Trophoblast cell (in vitro differentiated cells and primary cell): ENCODE data around the gene FGF3.

ENCODE experiments used
- DNase-seq, 2 donors: peaks; one replicate each; pipeline ENCODE4 v3.0.0-alpha.2; 2016
- H2AFZ ChIP-seq: 2 replicates; pipeline ENCODE4 v1.6.1; 2013; ENCODE audit warnings: low read length, moderate library complexity, mild to moderate bottlenecking; ENCODE audit not compliant: insufficient read depth, poor library complexity
- H2AK5ac ChIP-seq: 2 replicates; pipeline ENCODE4 v1.6.1; 2013; ENCODE audit warnings: mild to moderate bottlenecking, low read length
- H2BK120ac ChIP-seq: 2 replicates; pipeline ENCODE4 v1.6.1; 2013; ENCODE audit warnings: low read length, mild to moderate bottlenecking, moderate library complexity; ENCODE audit not compliant: insufficient read depth, poor library complexity
- H2BK12ac ChIP-seq: 2 replicates; pipeline ENCODE4 v1.6.1; 2013; ENCODE audit warnings: mild to moderate bottlenecking, low read length, moderate library complexity
- H2BK5ac ChIP-seq: 2 replicates; pipeline ENCODE4 v1.6.1; 2013; ENCODE audit warnings: low read length, low read depth, moderate library complexity, mild to moderate bottlenecking; ENCODE audit not compliant: poor library complexity
- H3K14ac ChIP-seq: 2 replicates; pipeline ENCODE4 v1.6.1; 2013; ENCODE audit warnings: mild to moderate bottlenecking, low read length
- H3K18ac ChIP-seq: 2 replicates; pipeline ENCODE4 v1.6.1; 2013; ENCODE audit warnings: mild to moderate bottlenecking, low read length
- H3K23ac ChIP-seq: 2 replicates; pipeline ENCODE4 v1.6.1; 2013; ENCODE audit warnings: low read length
- H3K27ac ChIP-seq: 2 replicates; pipeline ENCODE4 v1.5.1; 2013; ENCODE audit warnings: low read depth, mild to moderate bottlenecking, inconsistent platforms, low read length, moderate library complexity
- H3K27me3 ChIP-seq: 2 replicates; pipeline ENCODE4 v1.6.1; 2013; ENCODE audit warnings: inconsistent platforms, mild to moderate bottlenecking, low read length, moderate library complexity; ENCODE audit not compliant: insufficient read depth
- H3K36me3 ChIP-seq, 2 experiments: 1 replicate in 1 of 2; 2 replicates in 1 of 2; pipeline ENCODE4 v1.6.1; 2013; ENCODE audit warnings: low read length in 2 of 2, mild to moderate bottlenecking in 2 of 2, moderate library complexity in 1 of 2; ENCODE audit not compliant: insufficient read depth in 2 of 2, control insufficient read depth in 1 of 2
- H3K4ac ChIP-seq: 2 replicates; pipeline ENCODE4 v1.6.1; 2013; ENCODE audit warnings: low read depth, mild to moderate bottlenecking, low read length, moderate library complexity
- H3K4me1 ChIP-seq, 2 experiments: 1 replicate in 1 of 2; 2 replicates in 1 of 2; pipeline ENCODE4 v1.6.1; 2013; ENCODE audit warnings: low read length in 2 of 2, mild to moderate bottlenecking in 2 of 2, moderate library complexity in 1 of 2; ENCODE audit not compliant: insufficient read depth in 2 of 2, control insufficient read depth in 1 of 2
- H3K4me2 ChIP-seq: 2 replicates; pipeline ENCODE4 v1.6.1; 2013; ENCODE audit warnings: inconsistent platforms, mild to moderate bottlenecking, low read length, moderate library complexity
- H3K4me3 ChIP-seq: 2 replicates; pipeline ENCODE4 v1.5.1; 2013; ENCODE audit warnings: mild to moderate bottlenecking, low read depth, low read length, inconsistent platforms
- H3K79me1 ChIP-seq: one replicate; pipeline ENCODE4 v1.6.1; 2013; ENCODE audit warnings: low read length
- H3K79me2 ChIP-seq: 2 replicates; pipeline ENCODE4 v1.6.1; 2013; ENCODE audit warnings: low read length, mild to moderate bottlenecking; ENCODE audit not compliant: control insufficient read depth, insufficient read depth, poor library complexity
- H3K9ac ChIP-seq: 2 replicates; pipeline ENCODE4 v1.6.1; 2013; ENCODE audit warnings: mild to moderate bottlenecking, low read length
- H3K9me3 ChIP-seq: 2 replicates; pipeline ENCODE4 v1.6.1; 2013; ENCODE audit warnings: low read depth, mild to moderate bottlenecking, control low read depth, inconsistent platforms, low read length; ENCODE audit not compliant: insufficient read depth
- H4K12ac ChIP-seq: 2 replicates; pipeline ENCODE4 v1.6.1; 2013; ENCODE audit warnings: low read depth, mild to moderate bottlenecking, low read length, moderate library complexity
- H4K8ac ChIP-seq: 2 replicates; pipeline ENCODE4 v1.6.1; 2013; ENCODE audit warnings: low read depth, mild to moderate bottlenecking, low read length, moderate library complexity
- H4K91ac ChIP-seq: one replicate; pipeline ENCODE4 v1.6.1; 2013; ENCODE audit warnings: low read depth, mild to moderate bottlenecking, low read length, moderate library complexity
- WGBS: extraction: QIAGEN DNeasy Blood & Tissue Kit; methylation state at CpG from one replicate; pipeline ENCODE4 v1.1.7; 2013; ENCODE audit warnings: missing lambda C conversion rate; ENCODE audit not compliant: insufficient read length, insufficient coverage; ENCODE audit errors: extremely low coverage; 5-methylcytosine and 5-hydroxymethylcytosine counted together

Gene FGF3

GRCh38 chr11:69800278-69800677 is 18.9 kb downstream of the FGF3 start:
- H3K79me1 ChIP-seq: no peaks in the 10 kb centered on the region
- no peak overlapping the region for H2BK12ac ChIP-seq
- H3K27ac ChIP-seq: no peak overlapping the region
- no peak overlapping the region for H3K4me2 ChIP-seq
- no CpG with 5 or more reads among the region's 5 CpGs for WGBS
- peaks cover 6% of the 10 kb centered on the region for H3K9me3 ChIP-seq
- no peaks in the 10 kb centered on the region for H3K79me2 ChIP-seq
- no peak overlapping the region for H2BK5ac ChIP-seq
- H2AK5ac ChIP-seq: no peak overlapping the region
- no peaks in the 10 kb centered on the region for H3K36me3 ChIP-seq
- no peak overlapping the region for H3K9ac ChIP-seq
- H2AFZ ChIP-seq: no peak overlapping the region
- no peak overlapping the region for H3K4me3 ChIP-seq
- DNase-seq: no peak
- no peak overlapping the region for H3K14ac ChIP-seq
- H3K18ac ChIP-seq: no peak overlapping the region
- H2BK120ac ChIP-seq: no peak overlapping the region
- no peaks in the 10 kb centered on the region for H3K27me3 ChIP-seq
- H3K23ac ChIP-seq: no peak overlapping the region
- no peak overlapping the region for H4K8ac ChIP-seq
- no peak overlapping the region for H4K12ac ChIP-seq
- no peak overlapping the region for H3K4ac ChIP-seq
- H4K91ac ChIP-seq: no peak overlapping the region
- no peaks in the 10 kb centered on the region for H3K4me1 ChIP-seq

GRCh38 chr11:69799582-69799981 is 19.6 kb downstream of the FGF3 start:
- no CpG with 5 or more reads among the region's 3 CpGs for WGBS

GRCh38 chr11:69799097-69799496 is 20.1 kb downstream of the FGF3 start:
- no peak overlapping the region for H3K27ac ChIP-seq
- H3K27me3 ChIP-seq: no peaks in the 10 kb centered on the region
- no peak overlapping the region for H3K14ac ChIP-seq
- H2AFZ ChIP-seq: no peak overlapping the region
- H3K79me1 ChIP-seq: no peaks in the 10 kb centered on the region
- no peak overlapping the region for H3K4ac ChIP-seq
- no peak overlapping the region for H4K8ac ChIP-seq
- H3K4me3 ChIP-seq: no peak overlapping the region
- H2AK5ac ChIP-seq: no peak overlapping the region
- no peak overlapping the region for H2BK120ac ChIP-seq
- no peak for DNase-seq
- no peak overlapping the region for H3K18ac ChIP-seq
- no peak overlapping the region for H2BK12ac ChIP-seq
- H3K4me2 ChIP-seq: no peak overlapping the region
- H3K36me3 ChIP-seq: no peaks in the 10 kb centered on the region
- H3K9me3 ChIP-seq: peaks cover 6% of the 10 kb centered on the region
- no peak overlapping the region for H4K91ac ChIP-seq
- H3K9ac ChIP-seq: no peak overlapping the region
- H3K79me2 ChIP-seq: no peaks in the 10 kb centered on the region
- H4K12ac ChIP-seq: no peak overlapping the region
- WGBS: no CpG with 5 or more reads among the region's 3 CpGs
- H2BK5ac ChIP-seq: no peak overlapping the region
- H3K4me1 ChIP-seq: no peaks in the 10 kb centered on the region
- H3K23ac ChIP-seq: no peak overlapping the region

More at GRCh38 chr11:69799582-69799981, 19.6 kb downstream of the FGF3 start:
- H3K4me1 ChIP-seq: no peaks in the 10 kb centered on the region
- no peaks in the 10 kb centered on the region for H3K36me3 ChIP-seq
- no peaks in the 10 kb centered on the region for H3K27me3 ChIP-seq
- H3K23ac ChIP-seq: no peak overlapping the region
- no peak overlapping the region for H3K27ac ChIP-seq
- no peak overlapping the region for H2AK5ac ChIP-seq
- H3K4me2 ChIP-seq: no peak overlapping the region
- peak; percentile 30 to 52 for DNase-seq
- H3K4ac ChIP-seq: no peak overlapping the region
- no peaks in the 10 kb centered on the region for H3K79me2 ChIP-seq
- no peak overlapping the region for H3K14ac ChIP-seq
- H4K91ac ChIP-seq: no peak overlapping the region
- no peak overlapping the region for H3K9ac ChIP-seq
- no peak overlapping the region for H2BK12ac ChIP-seq
- no peak overlapping the region for H3K18ac ChIP-seq
- no peak overlapping the region for H2BK120ac ChIP-seq
- H3K79me1 ChIP-seq: no peaks in the 10 kb centered on the region
- H3K4me3 ChIP-seq: no peak overlapping the region
- H2AFZ ChIP-seq: no peak overlapping the region
- no peak overlapping the region for H2BK5ac ChIP-seq
- H4K12ac ChIP-seq: no peak overlapping the region
- peaks cover 6% of the 10 kb centered on the region for H3K9me3 ChIP-seq
- H4K8ac ChIP-seq: no peak overlapping the region

- Histone ChIP-seq H3K4me2 (no peak overlapping the region), H3K36me3 (no peaks in the 10 kb centered on the region), H3K9ac (no peak overlapping the region), H2BK5ac (no peak overlapping the region), H3K18ac (no peak overlapping the region), H2BK12ac (no peak overlapping the region), H2AFZ (no peak overlapping the region), H3K4me3 (no peak overlapping the region), H3K79me2 (no peaks in the 10 kb centered on the region), H3K27ac (no peak overlapping the region), H4K8ac (no peak overlapping the region), H2BK120ac (no peak overlapping the region), H2AK5ac (no peak overlapping the region), H3K27me3 (no peaks in the 10 kb centered on the region), H3K9me3 (peaks cover 2% of the 10 kb centered on the region), H3K23ac (no peak overlapping the region), H3K14ac (no peak overlapping the region), H3K79me1 (no peaks in the 10 kb centered on the region), H4K91ac (no peak overlapping the region), H3K4me1 (no peaks in the 10 kb centered on the region), H4K12ac (no peak overlapping the region), H3K4ac (no peak overlapping the region)
- DNase-seq: no peak
- WGBS: no CpG with 5 or more reads among the region's 14 CpGs
These were observed 21.3 kb downstream of the FGF3 start for GRCh38 chr11:69797737-69798528.
